Activated CD8-positive, alpha-beta T cell treated with anti-CD3 and anti-CD28 coated beads for 36 hours (primary cell): Measurements from ENCODE around the gene C20orf144. TPM values are rescaled to one million over a fixed set of nuclear protein-coding genes. Genes with fewer than 3 reads are reported as not detected.

ENCODE experiments used
- ATAC-seq: fragments of 200-7000 bp; cut with Tn5 transposase; one replicate; pipeline ENCODE4 v1.10.0; 2021; ENCODE audit warnings: mild to moderate bottlenecking, moderate library complexity
- CTCF ChIA-PET: fragments of 350-600 bp; sonication (Branson Sonifier 250); formaldehyde crosslinking; loops from one replicate; lab custom pipeline; 2021; ENCODE audit warnings: antibody characterized with exemption; lab: Charles Lee
- POLR2A ChIA-PET: fragments of 350-600 bp; sonication (Branson Sonifier 250); formaldehyde crosslinking; loops from one replicate; lab custom pipeline; 2021; ENCODE audit warnings: antibody characterized with exemption; lab: Charles Lee
- DNase-seq: peaks from one replicate; pipeline ENCODE4 v3.0.0-alpha.2; 2020
- H3K27ac Mint-ChIP-seq: one replicate; pipeline ENCODE4 v1.8.0; 2021; ENCODE audit warnings: mild to moderate bottlenecking, mixed read lengths
- H3K27me3 Mint-ChIP-seq: one replicate; pipeline ENCODE4 v1.8.0; 2021; ENCODE audit warnings: mixed read lengths
- H3K36me3 Mint-ChIP-seq: one replicate; pipeline ENCODE4 v1.8.0; 2021; ENCODE audit warnings: low read depth, mixed read lengths
- H3K4me1 Mint-ChIP-seq: one replicate; pipeline ENCODE4 v1.8.0; 2021; ENCODE audit warnings: low read depth, mixed read lengths
- H3K4me3 Mint-ChIP-seq: one replicate; pipeline ENCODE4 v1.8.0; 2021; ENCODE audit warnings: mild to moderate bottlenecking, moderate library complexity, mixed read lengths
- H3K9me3 Mint-ChIP-seq: one replicate; pipeline ENCODE4 v1.8.0; 2021; ENCODE audit warnings: mixed read lengths
- intact Hi-C: fragments of 100-400 bp; cut with micrococcal nuclease; formaldehyde crosslinking; loops from one replicate; pipeline ENCODE4 v1.10.0; 2022
- total RNA-seq, 2 experiments: library from RNA; stranded (reverse); gene quantifications; one replicate each; pipeline ENCODE4 v1.2.3, GENCODE V29; 2021
- TF ChIP-seq, protein P1 (sequence below): fragments of 200-600 bp; IDR thresholded peaks from one replicate; pipeline ENCODE4 v1.8.0; 2022; ENCODE audit warnings: antibody characterized with exemption, mild to moderate bottlenecking

Gene C20orf144
- total RNA-seq, 2 experiments from 2014 or later: 0.29 to 0.36 TPM

DNA sequence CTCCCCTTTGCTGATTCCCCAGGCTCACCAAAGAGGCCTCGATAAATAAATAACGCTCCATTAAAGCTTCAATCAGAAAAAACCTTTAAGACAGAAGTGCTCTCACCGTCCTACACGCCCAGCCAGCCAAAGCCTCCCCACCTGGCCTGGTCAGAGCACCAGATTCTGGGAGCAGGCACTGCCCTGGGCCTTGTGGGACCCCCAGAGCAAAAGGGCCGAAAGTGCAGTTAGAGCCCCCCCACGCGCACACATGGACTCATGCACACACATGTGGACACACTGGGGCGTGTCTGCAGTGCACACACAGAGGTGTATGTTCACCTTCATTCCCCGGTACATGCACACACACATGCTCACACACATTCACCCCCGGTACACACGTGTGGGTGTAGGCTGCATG is 14.0 kb downstream of the C20orf144 start:
- H3K9me3 Mint-ChIP-seq: no peaks in the 10 kb centered on the region
- DNase-seq (no peak), ATAC-seq (no peak)
- ChIA-PET CTCF (no interaction called here), POLR2A (interaction anchor here (0.7 to 15.4 kb wide), 5 partner anchors 4 to 47 kb away, joined by 3 to 262 read pairs (median 3); partner anchors contain the start of genes ACTL10, C20orf144 and NECAB3)
- H3K4me1 Mint-ChIP-seq: peaks cover 47% of the 10 kb centered on the region
- peaks cover 43% of the 10 kb centered on the region for H3K36me3 Mint-ChIP-seq
- TF ChIP-seq, protein P1, sequence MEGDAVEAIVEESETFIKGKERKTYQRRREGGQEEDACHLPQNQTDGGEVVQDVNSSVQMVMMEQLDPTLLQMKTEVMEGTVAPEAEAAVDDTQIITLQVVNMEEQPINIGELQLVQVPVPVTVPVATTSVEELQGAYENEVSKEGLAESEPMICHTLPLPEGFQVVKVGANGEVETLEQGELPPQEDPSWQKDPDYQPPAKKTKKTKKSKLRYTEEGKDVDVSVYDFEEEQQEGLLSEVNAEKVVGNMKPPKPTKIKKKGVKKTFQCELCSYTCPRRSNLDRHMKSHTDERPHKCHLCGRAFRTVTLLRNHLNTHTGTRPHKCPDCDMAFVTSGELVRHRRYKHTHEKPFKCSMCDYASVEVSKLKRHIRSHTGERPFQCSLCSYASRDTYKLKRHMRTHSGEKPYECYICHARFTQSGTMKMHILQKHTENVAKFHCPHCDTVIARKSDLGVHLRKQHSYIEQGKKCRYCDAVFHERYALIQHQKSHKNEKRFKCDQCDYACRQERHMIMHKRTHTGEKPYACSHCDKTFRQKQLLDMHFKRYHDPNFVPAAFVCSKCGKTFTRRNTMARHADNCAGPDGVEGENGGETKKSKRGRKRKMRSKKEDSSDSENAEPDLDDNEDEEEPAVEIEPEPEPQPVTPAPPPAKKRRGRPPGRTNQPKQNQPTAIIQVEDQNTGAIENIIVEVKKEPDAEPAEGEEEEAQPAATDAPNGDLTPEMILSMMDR: no peak
- intact Hi-C loops: no loop called here
- no peaks in the 10 kb centered on the region for H3K27me3 Mint-ChIP-seq
- no peak overlapping the region for H3K27ac Mint-ChIP-seq
- H3K4me3 Mint-ChIP-seq: no peak overlapping the region

DNA sequence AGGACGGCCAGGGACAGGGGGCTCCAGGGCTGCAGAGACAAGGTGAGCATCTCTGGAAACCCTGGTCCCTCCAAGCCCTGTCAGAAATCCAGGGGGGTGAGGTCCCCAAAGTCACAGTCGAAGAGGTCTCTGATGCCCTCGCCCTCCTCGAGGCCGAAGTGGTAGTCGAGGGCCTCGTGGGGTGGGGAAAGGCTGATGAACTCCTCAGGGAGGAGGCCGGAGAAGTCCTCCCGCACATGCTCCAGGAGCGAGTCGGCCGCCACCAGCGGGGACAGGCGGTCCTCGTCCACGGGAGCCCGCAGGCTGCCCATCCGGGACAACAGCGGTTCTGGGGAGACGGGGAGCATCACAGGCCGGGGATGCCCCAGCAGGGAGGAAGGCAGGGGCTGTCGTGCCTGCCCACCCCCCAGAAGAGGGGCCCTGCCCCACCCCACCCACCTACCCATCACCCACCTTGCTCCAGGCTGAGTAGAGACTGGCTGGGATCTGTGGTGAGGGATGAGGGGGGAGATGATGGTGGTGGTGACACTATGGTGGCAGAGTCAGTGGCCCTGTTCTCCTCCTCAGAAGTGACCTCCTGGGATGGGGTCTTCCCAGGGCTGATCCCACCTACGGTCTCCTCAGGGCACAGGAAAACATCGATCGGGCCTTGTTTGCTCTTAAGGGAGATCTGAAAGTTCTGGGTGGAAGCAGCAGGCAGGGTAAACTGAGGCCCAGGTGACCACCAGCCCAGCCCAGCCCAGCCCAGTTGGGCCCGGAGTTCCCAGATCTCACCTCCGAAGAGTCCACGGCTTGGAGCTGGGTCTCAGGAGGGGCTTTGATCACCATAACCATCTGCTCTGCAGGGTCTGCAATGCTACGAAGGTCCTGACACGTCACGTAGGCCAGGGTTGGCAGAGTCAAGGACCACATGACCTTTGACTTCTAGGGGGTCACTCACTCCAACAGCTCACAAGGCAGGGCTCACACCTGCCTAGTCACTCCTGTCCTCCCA is 14.8 kb downstream of the C20orf144 start:
- CTCF ChIA-PET: interaction anchor here (7.6 kb wide), 1 partner anchor 9 kb away, joined by 71 read pairs; the partner anchor contains the start of gene ACTL10
- POLR2A ChIA-PET: interaction anchor here (0.7 to 15.4 kb wide), 6 partner anchors 3 to 134 kb away, joined by 3 to 262 read pairs (median 3); partner anchors contain the start of genes ACTL10, C20orf144, CHMP4B and NECAB3
- Mint-ChIP-seq H3K36me3 (peaks cover 50% of the 10 kb centered on the region), H3K27ac (no peak overlapping the region), H3K4me3 (no peak overlapping the region), H3K9me3 (no peaks in the 10 kb centered on the region), H3K4me1 (peaks cover 56% of the 10 kb centered on the region), H3K27me3 (no peaks in the 10 kb centered on the region)
- DNase-seq (no peak), ATAC-seq (no peak)
- TF ChIP-seq, protein P1: no peak
- intact Hi-C loops: no loop called here

DNA sequence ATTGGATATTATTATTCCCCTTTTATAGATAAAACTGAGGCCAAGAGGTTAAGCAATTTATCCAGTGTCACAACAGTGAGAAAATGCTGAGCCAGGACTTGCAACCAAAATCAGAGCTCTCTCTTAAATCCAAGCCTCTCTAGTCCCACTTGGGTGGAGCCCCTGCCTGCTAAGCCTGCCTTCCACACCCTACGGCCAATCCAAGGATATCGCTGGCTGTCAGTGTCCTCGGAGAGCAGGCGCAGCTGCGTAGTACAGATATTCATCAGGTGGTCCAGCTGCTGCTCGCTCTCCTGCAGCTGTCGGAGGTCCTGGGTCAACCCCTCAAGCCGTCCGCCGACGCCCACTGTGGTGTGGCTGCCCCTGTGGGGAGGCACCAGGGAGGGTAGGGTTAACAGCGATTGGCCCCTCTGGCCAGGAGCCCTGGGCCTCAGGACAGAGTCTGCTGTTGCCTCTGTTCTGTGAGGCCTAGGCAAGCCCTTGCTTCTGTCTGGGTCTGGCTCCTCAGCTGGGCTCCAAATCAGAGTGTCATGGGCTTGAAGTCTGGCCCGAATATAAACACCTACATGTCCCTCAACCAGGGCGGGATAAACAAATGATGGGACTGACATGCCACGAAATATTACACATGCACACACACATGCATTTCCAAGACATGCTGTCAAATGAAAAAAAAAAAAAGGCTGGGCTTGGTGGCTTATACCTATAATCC is 16.0 kb downstream of the C20orf144 start:
- H3K36me3 Mint-ChIP-seq: peaks cover 58% of the 10 kb centered on the region
- H3K27ac Mint-ChIP-seq: peak overlapping the region; percentile 44
- H3K4me1 Mint-ChIP-seq: peaks cover 67% of the 10 kb centered on the region
- ChIA-PET CTCF (interaction anchor here (0.9 to 7.6 kb wide), 2 partner anchors 8 to 10 kb away, joined by 3 to 71 read pairs; partner anchors contain the start of genes ACTL10 and E2F1), POLR2A (interaction anchor here (0.8 to 12.5 kb wide), 4 partner anchors 9 to 133 kb away, joined by 3 to 262 read pairs (median 7); partner anchors contain the start of genes ACTL10, C20orf144, CHMP4B and NECAB3)
- H3K4me3 Mint-ChIP-seq: no peak overlapping the region
- no peaks in the 10 kb centered on the region for H3K9me3 Mint-ChIP-seq
- ATAC-seq (no peak), DNase-seq (no peak)
- intact Hi-C loops: no loop called here
- TF ChIP-seq, protein P1: no peak
- no peaks in the 10 kb centered on the region for H3K27me3 Mint-ChIP-seq

DNA sequence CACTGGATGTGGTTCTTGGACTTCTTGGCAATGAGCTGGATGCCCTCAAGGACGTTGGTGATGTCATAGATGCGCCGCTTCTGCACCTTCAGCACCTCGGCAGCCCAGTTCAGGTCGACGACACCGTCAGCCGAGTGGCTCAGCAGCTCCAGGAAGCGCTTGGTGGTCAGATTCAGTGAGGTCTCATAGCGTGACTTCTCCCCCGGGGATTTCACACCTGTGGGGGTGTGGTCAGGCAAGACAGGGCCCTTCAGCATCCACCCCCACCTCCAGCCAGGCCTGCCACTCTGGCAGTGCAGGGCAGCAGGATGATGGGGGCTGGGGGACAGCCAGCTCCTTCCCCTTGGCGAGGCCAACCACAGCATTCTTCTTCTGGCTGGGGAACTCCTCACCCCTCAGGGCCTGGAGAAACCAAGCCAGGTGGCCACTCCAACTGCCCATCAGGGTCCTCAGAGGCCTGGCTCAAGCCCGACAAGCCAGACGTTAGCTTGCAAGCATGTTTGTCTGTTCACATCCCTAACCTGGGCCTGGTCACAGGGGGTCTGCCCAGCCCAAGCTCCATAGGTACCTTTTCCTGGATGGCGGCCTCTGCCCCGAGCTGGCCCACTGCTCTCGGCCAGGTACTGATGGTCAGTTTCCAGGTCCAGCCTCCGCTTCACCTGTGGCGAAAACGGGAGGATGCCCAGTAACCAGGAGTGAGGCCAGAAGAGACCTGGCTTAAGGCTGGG is 17.8 kb downstream of the C20orf144 start:
- H3K36me3 Mint-ChIP-seq: peaks cover 66% of the 10 kb centered on the region
- DNase-seq (peak; percentile 73), ATAC-seq (peak; percentile 57)
- H3K4me1 Mint-ChIP-seq: peaks cover 68% of the 10 kb centered on the region
- no peaks in the 10 kb centered on the region for H3K27me3 Mint-ChIP-seq
- no peaks in the 10 kb centered on the region for H3K9me3 Mint-ChIP-seq
- ChIA-PET CTCF (interaction anchor here (1.2 to 7.6 kb wide), 4 partner anchors 10 to 52 kb away, joined by 3 to 71 read pairs (median 4); partner anchors contain the start of genes ACTL10 and ZNF341), POLR2A (interaction anchor here (0.9 to 12.5 kb wide), 6 partner anchors 9 to 52 kb away, joined by 3 to 262 read pairs (median 4); partner anchors contain the start of genes ACTL10, C20orf144, NECAB3 and ZNF341)
- peak overlapping the region; percentile 59 for H3K27ac Mint-ChIP-seq
- no peak overlapping the region for H3K4me3 Mint-ChIP-seq
- TF ChIP-seq, protein P1: no peak
- intact Hi-C loops: no loop called here
